ENCODE data around the gene NKX2-4. TPM values are rescaled to one million over a fixed set of nuclear protein-coding genes. Genes with fewer than 3 reads are reported as not detected.

The NKX2-4 gene
- total RNA-seq, 4 donors from 2014 or later, result not detected

- intact Hi-C loops (cut with DNase I; ENCODE audit: low total_unique reads), result no loop called here
- TF ChIP-seq POLR2A (IDR thresholded peaks at IDR 0.05) (no peak), CTCF (IDR thresholded peaks at IDR 0.05) (no peak)
- H3K4me3 ChIP-seq (ENCODE audit: low read depth, poor library complexity, severe bottlenecking), result no peak overlapping the region
- 100% methylated on average over 1 of the region's 1 CpG for WGBS, 2 donors
- DNase-seq (ENCODE audit: low spot score in 2 of 2), result no peak
Measured at GRCh38 chr20:21353236-21353635, 44.1 kb downstream of the NKX2-4 start.

GRCh38 chr20:21352703-21353102 is 44.6 kb downstream of the NKX2-4 start:
- intact Hi-C loops (cut with DNase I; ENCODE audit: low total_unique reads), result no loop called here
- no peak for DNase-seq (ENCODE audit: low spot score in 2 of 2)
- TF ChIP-seq POLR2A (IDR thresholded peaks at IDR 0.05) (no peak), CTCF (IDR thresholded peaks at IDR 0.05) (no peak)
- H3K4me3 ChIP-seq (ENCODE audit: low read depth, poor library complexity, severe bottlenecking), result no peak overlapping the region

Other genes starting within 250 kb of the NKX2-4 start
- 10 to 100 TPM; 31.9 to 50.9 (median 37.3) TPM for gene XRN2, start 94.2 kb downstream of the NKX2-4 start, total RNA-seq
- not detected for gene NKX2-2, start 116.5 kb upstream of the NKX2-4 start, total RNA-seq